H9 (cell line): ENCODE measurements around the gene KCNJ12. TPM values are rescaled to one million over a fixed set of nuclear protein-coding genes. Genes with fewer than 3 reads are reported as not detected.
"Not testable (repeated sequence)": the region's sequence is repeated elsewhere in the genome, so short reads cannot be mapped to it uniquely, and the experiment has no call there.

ENCODE experiments used
- DNase-seq: peaks from one replicate; pipeline ENCODE4 v3.0.0-alpha.2; 2017
- H2AFZ ChIP-seq: one replicate; pipeline ENCODE4 v1.6.1; 2013; ENCODE audit warnings: mild to moderate bottlenecking, low read length, control low read depth, moderate library complexity
- H2AK5ac ChIP-seq: 2 replicates; pipeline ENCODE4 v1.6.1; 2013; ENCODE audit warnings: low read length, control low read depth, mixed read lengths; ENCODE audit not compliant: insufficient read length
- H2BK120ac ChIP-seq: one replicate; pipeline ENCODE4 v1.6.1; 2013; ENCODE audit warnings: low read depth, mild to moderate bottlenecking, low read length, control low read depth, inconsistent platforms; ENCODE audit not compliant: poor library complexity, severe bottlenecking
- H2BK12ac ChIP-seq: 2 replicates; pipeline ENCODE4 v1.6.1; 2013; ENCODE audit warnings: low read length, control low read depth, mixed read lengths, low read depth; ENCODE audit not compliant: insufficient read length
- H2BK15ac ChIP-seq: 2 replicates; pipeline ENCODE4 v1.6.1; 2013; ENCODE audit warnings: low read depth, low read length, control low read depth
- H2BK20ac ChIP-seq: one replicate; pipeline ENCODE4 v1.6.1; 2013; ENCODE audit warnings: low read depth, mild to moderate bottlenecking, low read length, control low read depth, inconsistent platforms; ENCODE audit not compliant: poor library complexity, severe bottlenecking
- H2BK5ac ChIP-seq: 2 replicates; pipeline ENCODE4 v1.6.1; 2013; ENCODE audit warnings: low read length, control low read depth, mixed read lengths; ENCODE audit not compliant: insufficient read length
- H3K14ac ChIP-seq: 2 replicates; pipeline ENCODE4 v1.6.1; 2013; ENCODE audit warnings: low read length, control low read depth; ENCODE audit not compliant: insufficient read depth
- H3K18ac ChIP-seq: 2 replicates; pipeline ENCODE4 v1.6.1; 2013; ENCODE audit warnings: low read depth, mild to moderate bottlenecking, mixed read lengths, low read length, control low read depth; ENCODE audit not compliant: insufficient read length
- H3K23ac ChIP-seq: 2 replicates; pipeline ENCODE4 v1.6.1; 2013; ENCODE audit warnings: low read length, control low read depth, mixed read lengths, low read depth; ENCODE audit not compliant: insufficient read length
- H3K23me2 ChIP-seq: 2 replicates; pipeline ENCODE4 v1.6.1; 2013; ENCODE audit warnings: low read depth, mild to moderate bottlenecking, mixed read lengths, low read length, control low read depth; ENCODE audit not compliant: insufficient read length, poor library complexity, severe bottlenecking
- H3K27ac ChIP-seq: 2 replicates; pipeline ENCODE4 v1.5.1; 2013; ENCODE audit warnings: low read length, control low read depth, mixed read lengths, low read depth; ENCODE audit not compliant: insufficient read length
- H3K27me3 ChIP-seq: 2 replicates; pipeline ENCODE4 v1.6.1; 2013; ENCODE audit warnings: low read length, control low read depth, inconsistent platforms; ENCODE audit not compliant: insufficient read depth
- H3K4ac ChIP-seq: 2 replicates; pipeline ENCODE4 v1.6.1; 2013; ENCODE audit warnings: low read depth, mild to moderate bottlenecking, control low read depth, inconsistent platforms, low read length, moderate library complexity
- H3K4me1 ChIP-seq: 2 replicates; pipeline ENCODE4 v1.6.1; 2013; ENCODE audit warnings: low read length, control low read depth, inconsistent platforms; ENCODE audit not compliant: insufficient read depth
- H3K4me2 ChIP-seq: 2 replicates; pipeline ENCODE4 v1.6.1; 2013; ENCODE audit warnings: low read length, control low read depth, mixed read lengths; ENCODE audit not compliant: insufficient read length, insufficient read depth
- H3K56ac ChIP-seq: 2 replicates; pipeline ENCODE4 v1.6.1; 2013; ENCODE audit warnings: low read depth, mild to moderate bottlenecking, mixed read lengths, low read length, control low read depth; ENCODE audit not compliant: insufficient read length
- H3K79me1 ChIP-seq: 2 replicates; pipeline ENCODE4 v1.6.1; 2013; ENCODE audit warnings: low read depth, mild to moderate bottlenecking, moderate library complexity, low read length, control low read depth, inconsistent platforms; ENCODE audit not compliant: insufficient read depth, poor library complexity, severe bottlenecking
- H3K79me2 ChIP-seq: 2 replicates; pipeline ENCODE4 v1.6.1; 2013; ENCODE audit warnings: low read length, control low read depth, inconsistent platforms; ENCODE audit not compliant: insufficient read depth
- H3K9ac ChIP-seq: 2 replicates; pipeline ENCODE4 v1.6.1; 2013; ENCODE audit warnings: low read length, control low read depth, mixed read lengths; ENCODE audit not compliant: insufficient read length; ENCODE audit errors: extremely low read depth
- H3K9me3 ChIP-seq: one replicate; pipeline ENCODE4 v1.6.1; 2013; ENCODE audit warnings: low read depth, low read length, inconsistent platforms; ENCODE audit not compliant: control insufficient read depth
- H3T11ph ChIP-seq: one replicate; pipeline ENCODE4 v1.6.1; 2013; ENCODE audit warnings: mild to moderate bottlenecking, low read length, control low read depth, inconsistent platforms
- H4K20me1 ChIP-seq: one replicate; pipeline ENCODE4 v1.6.1; 2013; ENCODE audit not compliant: control insufficient read depth, insufficient read length, insufficient read depth
- H4K5ac ChIP-seq: 2 replicates; pipeline ENCODE4 v1.6.1; 2013; ENCODE audit warnings: low read depth, mild to moderate bottlenecking, mixed read lengths, low read length, control low read depth; ENCODE audit not compliant: insufficient read length
- H4K8ac ChIP-seq: replicated peaks from 2 replicates; pipeline ENCODE4 v1.6.1; 2013; ENCODE audit warnings: low read length, control low read depth, mixed read lengths, low read depth; ENCODE audit not compliant: insufficient read length
- H4K91ac ChIP-seq: 2 replicates; pipeline ENCODE4 v1.6.1; 2013; ENCODE audit warnings: low read depth, mild to moderate bottlenecking, moderate library complexity, mixed read lengths, low read length, control low read depth; ENCODE audit not compliant: insufficient read length
- H3K27ac Mint-ChIP-seq, 3 experiments: 2 replicates in 2 of 3; 3 replicates in 1 of 3; pipeline ENCODE4 v1.8.0; 2020 to 2021; ENCODE audit warnings: mixed read lengths in 3 of 3, mild to moderate bottlenecking in 1 of 3, moderate library complexity in 1 of 3
- H3K27me3 Mint-ChIP-seq: 2 replicates; pipeline ENCODE4 v1.8.0; 2021; ENCODE audit warnings: low read depth, mild to moderate bottlenecking, moderate library complexity, mixed read lengths
- H3K36me3 Mint-ChIP-seq, 3 experiments: 2 replicates in 2 of 3; 3 replicates in 1 of 3; pipeline ENCODE4 v1.8.0; 2020 to 2021; ENCODE audit warnings: low read depth in 3 of 3, mixed read lengths in 3 of 3; ENCODE audit not compliant: insufficient read depth in 1 of 3
- H3K4me1 Mint-ChIP-seq, 2 experiments: 2 replicates each; pipeline ENCODE4 v1.8.0; 2020; ENCODE audit warnings: mixed read lengths in 2 of 2
- H3K4me3 Mint-ChIP-seq, 2 experiments: 2 replicates in 1 of 2; 3 replicates in 1 of 2; pipeline ENCODE4 v1.8.0; 2020 to 2021; ENCODE audit warnings: mild to moderate bottlenecking in 2 of 2, mixed read lengths in 2 of 2, moderate library complexity in 1 of 2
- H3K9me3 Mint-ChIP-seq, 2 experiments: 2 replicates in 1 of 2; 3 replicates in 1 of 2; pipeline ENCODE4 v1.8.0; 2020; ENCODE audit warnings: mild to moderate bottlenecking in 2 of 2, mixed read lengths in 2 of 2, moderate library complexity in 1 of 2
- WGBS: extraction: QIAGEN DNeasy Blood & Tissue Kit; methylation state at CpG from one replicate; pipeline ENCODE4 v1.1.7; 2013; ENCODE audit warnings: missing lambda C conversion rate, low lambda C conversion rate, mixed read lengths; ENCODE audit not compliant: insufficient read length; ENCODE audit errors: extremely low coverage; 5-methylcytosine and 5-hydroxymethylcytosine counted together
- total RNA-seq: library from RNA; stranded (reverse); gene quantifications from 2 replicates; pipeline ENCODE4 v1.2.1, GENCODE V29; 2021

Gene KCNJ12
- total RNA-seq, 1 experiment from 2014 or later = 0.39 TPM

DNA sequence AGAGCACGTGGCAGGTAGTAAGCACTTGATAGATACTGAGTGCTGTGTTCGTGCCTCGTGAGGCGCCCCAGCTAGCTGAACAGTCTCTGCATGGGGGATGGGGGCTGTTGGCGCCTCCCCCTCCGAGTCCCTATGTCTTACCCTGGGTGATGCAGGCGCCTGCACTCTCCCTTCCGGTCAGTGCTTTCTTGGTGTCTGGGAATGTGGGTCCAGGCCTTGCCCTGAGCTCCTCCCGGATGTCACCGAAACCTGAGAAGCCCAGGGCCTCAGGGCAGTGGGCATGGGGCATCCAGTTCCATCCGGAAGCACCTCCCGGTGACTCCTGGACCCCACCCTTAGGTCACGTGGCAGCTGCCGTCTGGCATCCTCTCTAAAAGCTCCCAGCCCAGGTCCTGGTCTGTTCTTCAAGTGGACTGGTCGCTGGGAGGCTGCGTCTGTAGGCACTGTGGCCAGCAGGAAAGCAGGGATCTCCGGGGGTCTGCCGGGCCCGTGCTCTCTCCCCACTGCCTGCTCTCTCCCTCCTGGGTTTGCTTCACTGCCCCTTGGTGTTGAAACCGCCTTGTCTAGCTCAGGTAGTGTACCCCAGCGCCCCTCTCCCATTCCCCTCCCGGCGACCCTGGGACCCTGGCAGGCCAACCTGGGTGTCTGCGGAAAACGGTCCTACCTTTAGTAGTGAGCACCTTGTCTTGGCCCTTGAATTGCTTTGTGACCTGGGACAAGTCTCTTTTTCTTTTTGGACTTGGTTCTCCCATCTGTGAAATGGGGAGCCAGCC, 34.9 kb downstream of the KCNJ12 start:
- H2BK12ac ChIP-seq, H3K23me2 ChIP-seq, H3K79me1 ChIP-seq, H3K27ac ChIP-seq, H2BK20ac ChIP-seq, H3K27me3 ChIP-seq, H2BK15ac ChIP-seq, DNase-seq, H3K14ac ChIP-seq, H4K91ac ChIP-seq, H3K9ac ChIP-seq, H3K4me1 ChIP-seq, H4K5ac ChIP-seq, H3K4me1 Mint-ChIP-seq, H2AFZ ChIP-seq, H2AK5ac ChIP-seq, H3K36me3 Mint-ChIP-seq, H2BK120ac ChIP-seq, H3K9me3 ChIP-seq, H4K20me1 ChIP-seq, H3K79me2 ChIP-seq, H3K27ac Mint-ChIP-seq, H3K23ac ChIP-seq, H3K4me3 Mint-ChIP-seq, H2BK5ac ChIP-seq, H3K4ac ChIP-seq, H3T11ph ChIP-seq, H3K27me3 Mint-ChIP-seq, H3K4me2 ChIP-seq, H3K56ac ChIP-seq, H3K18ac ChIP-seq, H4K8ac ChIP-seq: not testable (repeated sequence)
- no CpG with 5 or more reads among the region's 25 CpGs for WGBS
- H3K9me3 Mint-ChIP-seq = peaks cover 19 to 37% of the 10 kb centered on the region in 2 experiments

DNA sequence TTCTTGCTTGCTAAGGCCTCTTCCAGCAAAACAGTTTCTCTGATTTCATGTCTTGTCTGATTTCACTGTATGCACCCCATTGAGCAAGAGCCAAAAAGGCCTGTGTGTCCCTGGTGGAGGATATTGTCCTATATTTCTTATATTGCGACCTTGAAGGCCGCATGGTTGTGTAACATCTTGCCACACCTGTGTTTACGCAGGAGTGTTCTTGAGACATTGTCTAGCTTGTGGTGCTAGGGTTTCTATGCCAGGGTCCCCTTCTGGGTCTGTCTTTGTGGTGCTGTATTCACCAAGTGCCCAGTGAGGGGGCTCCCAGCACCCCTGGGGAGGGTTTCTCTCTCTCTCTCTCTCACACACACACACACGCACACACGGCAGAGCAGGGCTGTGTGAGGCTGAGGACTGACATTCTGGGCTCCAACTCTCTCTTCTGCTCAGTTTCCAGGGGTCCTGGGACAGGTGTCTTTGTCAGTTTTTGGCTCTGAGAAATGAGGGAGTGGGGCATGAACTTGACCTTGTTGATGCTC, 35.6 kb downstream of the KCNJ12 start:
- H2BK120ac ChIP-seq, H4K5ac ChIP-seq, H3K14ac ChIP-seq, H3K4me2 ChIP-seq, H2AK5ac ChIP-seq, H4K20me1 ChIP-seq, H2BK20ac ChIP-seq, H3T11ph ChIP-seq, H3K4ac ChIP-seq, H3K27ac ChIP-seq, H3K4me3 Mint-ChIP-seq, H3K27me3 Mint-ChIP-seq, H3K56ac ChIP-seq, H2BK15ac ChIP-seq, H4K91ac ChIP-seq, H4K8ac ChIP-seq, H3K79me1 ChIP-seq, H2BK5ac ChIP-seq, H3K9me3 ChIP-seq, H3K36me3 Mint-ChIP-seq, H3K23ac ChIP-seq, H3K27ac Mint-ChIP-seq, H3K79me2 ChIP-seq, H2BK12ac ChIP-seq, H3K27me3 ChIP-seq, DNase-seq, H3K4me1 Mint-ChIP-seq, H3K4me1 ChIP-seq, H2AFZ ChIP-seq, H3K23me2 ChIP-seq, H3K9ac ChIP-seq, H3K18ac ChIP-seq: not testable (repeated sequence)
- no CpG with 5 or more reads among the region's 5 CpGs for WGBS
- H3K9me3 Mint-ChIP-seq = peaks cover 19 to 35% of the 10 kb centered on the region in 2 experiments
